H9 (cell line): ENCODE results near the gene YAF2. TPM values are rescaled to one million over a fixed set of nuclear protein-coding genes. Genes with fewer than 3 reads are reported as not detected.

Source experiments
- DNase-seq: peaks from one replicate; pipeline ENCODE4 v3.0.0-alpha.2; 2017
- H2AFZ ChIP-seq: one replicate; pipeline ENCODE4 v1.6.1; 2013; ENCODE audit warnings: mild to moderate bottlenecking, low read length, control low read depth, moderate library complexity
- H2AK5ac ChIP-seq: 2 replicates; pipeline ENCODE4 v1.6.1; 2013; ENCODE audit warnings: low read length, control low read depth, mixed read lengths; ENCODE audit not compliant: insufficient read length
- H2BK120ac ChIP-seq: one replicate; pipeline ENCODE4 v1.6.1; 2013; ENCODE audit warnings: low read depth, mild to moderate bottlenecking, low read length, control low read depth, inconsistent platforms; ENCODE audit not compliant: poor library complexity, severe bottlenecking
- H2BK12ac ChIP-seq: 2 replicates; pipeline ENCODE4 v1.6.1; 2013; ENCODE audit warnings: low read length, control low read depth, mixed read lengths, low read depth; ENCODE audit not compliant: insufficient read length
- H2BK15ac ChIP-seq: 2 replicates; pipeline ENCODE4 v1.6.1; 2013; ENCODE audit warnings: low read depth, low read length, control low read depth
- H2BK20ac ChIP-seq: one replicate; pipeline ENCODE4 v1.6.1; 2013; ENCODE audit warnings: low read depth, mild to moderate bottlenecking, low read length, control low read depth, inconsistent platforms; ENCODE audit not compliant: poor library complexity, severe bottlenecking
- H2BK5ac ChIP-seq: 2 replicates; pipeline ENCODE4 v1.6.1; 2013; ENCODE audit warnings: low read length, control low read depth, mixed read lengths; ENCODE audit not compliant: insufficient read length
- H3K14ac ChIP-seq: 2 replicates; pipeline ENCODE4 v1.6.1; 2013; ENCODE audit warnings: low read length, control low read depth; ENCODE audit not compliant: insufficient read depth
- H3K18ac ChIP-seq: 2 replicates; pipeline ENCODE4 v1.6.1; 2013; ENCODE audit warnings: low read depth, mild to moderate bottlenecking, mixed read lengths, low read length, control low read depth; ENCODE audit not compliant: insufficient read length
- H3K23ac ChIP-seq: 2 replicates; pipeline ENCODE4 v1.6.1; 2013; ENCODE audit warnings: low read length, control low read depth, mixed read lengths, low read depth; ENCODE audit not compliant: insufficient read length
- H3K23me2 ChIP-seq: 2 replicates; pipeline ENCODE4 v1.6.1; 2013; ENCODE audit warnings: low read depth, mild to moderate bottlenecking, mixed read lengths, low read length, control low read depth; ENCODE audit not compliant: insufficient read length, poor library complexity, severe bottlenecking
- H3K27ac ChIP-seq: 2 replicates; pipeline ENCODE4 v1.5.1; 2013; ENCODE audit warnings: low read length, control low read depth, mixed read lengths, low read depth; ENCODE audit not compliant: insufficient read length
- H3K27me3 ChIP-seq: 2 replicates; pipeline ENCODE4 v1.6.1; 2013; ENCODE audit warnings: low read length, control low read depth, inconsistent platforms; ENCODE audit not compliant: insufficient read depth
- H3K4ac ChIP-seq: 2 replicates; pipeline ENCODE4 v1.6.1; 2013; ENCODE audit warnings: low read depth, mild to moderate bottlenecking, control low read depth, inconsistent platforms, low read length, moderate library complexity
- H3K4me1 ChIP-seq: 2 replicates; pipeline ENCODE4 v1.6.1; 2013; ENCODE audit warnings: low read length, control low read depth, inconsistent platforms; ENCODE audit not compliant: insufficient read depth
- H3K4me2 ChIP-seq: 2 replicates; pipeline ENCODE4 v1.6.1; 2013; ENCODE audit warnings: low read length, control low read depth, mixed read lengths; ENCODE audit not compliant: insufficient read length, insufficient read depth
- H3K56ac ChIP-seq: 2 replicates; pipeline ENCODE4 v1.6.1; 2013; ENCODE audit warnings: low read depth, mild to moderate bottlenecking, mixed read lengths, low read length, control low read depth; ENCODE audit not compliant: insufficient read length
- H3K79me1 ChIP-seq: 2 replicates; pipeline ENCODE4 v1.6.1; 2013; ENCODE audit warnings: low read depth, mild to moderate bottlenecking, moderate library complexity, low read length, control low read depth, inconsistent platforms; ENCODE audit not compliant: insufficient read depth, poor library complexity, severe bottlenecking
- H3K79me2 ChIP-seq: 2 replicates; pipeline ENCODE4 v1.6.1; 2013; ENCODE audit warnings: low read length, control low read depth, inconsistent platforms; ENCODE audit not compliant: insufficient read depth
- H3K9ac ChIP-seq: 2 replicates; pipeline ENCODE4 v1.6.1; 2013; ENCODE audit warnings: low read length, control low read depth, mixed read lengths; ENCODE audit not compliant: insufficient read length; ENCODE audit errors: extremely low read depth
- H3K9me3 ChIP-seq: one replicate; pipeline ENCODE4 v1.6.1; 2013; ENCODE audit warnings: low read depth, low read length, inconsistent platforms; ENCODE audit not compliant: control insufficient read depth
- H3T11ph ChIP-seq: one replicate; pipeline ENCODE4 v1.6.1; 2013; ENCODE audit warnings: mild to moderate bottlenecking, low read length, control low read depth, inconsistent platforms
- H4K20me1 ChIP-seq: one replicate; pipeline ENCODE4 v1.6.1; 2013; ENCODE audit not compliant: control insufficient read depth, insufficient read length, insufficient read depth
- H4K5ac ChIP-seq: 2 replicates; pipeline ENCODE4 v1.6.1; 2013; ENCODE audit warnings: low read depth, mild to moderate bottlenecking, mixed read lengths, low read length, control low read depth; ENCODE audit not compliant: insufficient read length
- H4K8ac ChIP-seq: replicated peaks from 2 replicates; pipeline ENCODE4 v1.6.1; 2013; ENCODE audit warnings: low read length, control low read depth, mixed read lengths, low read depth; ENCODE audit not compliant: insufficient read length
- H4K91ac ChIP-seq: 2 replicates; pipeline ENCODE4 v1.6.1; 2013; ENCODE audit warnings: low read depth, mild to moderate bottlenecking, moderate library complexity, mixed read lengths, low read length, control low read depth; ENCODE audit not compliant: insufficient read length
- H3K27ac Mint-ChIP-seq, 3 experiments: 2 replicates in 2 of 3; 3 replicates in 1 of 3; pipeline ENCODE4 v1.8.0; 2020 to 2021; ENCODE audit warnings: mixed read lengths in 3 of 3, mild to moderate bottlenecking in 1 of 3, moderate library complexity in 1 of 3
- H3K27me3 Mint-ChIP-seq: 2 replicates; pipeline ENCODE4 v1.8.0; 2021; ENCODE audit warnings: low read depth, mild to moderate bottlenecking, moderate library complexity, mixed read lengths
- H3K36me3 Mint-ChIP-seq, 3 experiments: 2 replicates in 2 of 3; 3 replicates in 1 of 3; pipeline ENCODE4 v1.8.0; 2020 to 2021; ENCODE audit warnings: low read depth in 3 of 3, mixed read lengths in 3 of 3; ENCODE audit not compliant: insufficient read depth in 1 of 3
- H3K4me1 Mint-ChIP-seq, 2 experiments: 2 replicates each; pipeline ENCODE4 v1.8.0; 2020; ENCODE audit warnings: mixed read lengths in 2 of 2
- H3K4me3 Mint-ChIP-seq, 2 experiments: 2 replicates in 1 of 2; 3 replicates in 1 of 2; pipeline ENCODE4 v1.8.0; 2020 to 2021; ENCODE audit warnings: mild to moderate bottlenecking in 2 of 2, mixed read lengths in 2 of 2, moderate library complexity in 1 of 2
- H3K9me3 Mint-ChIP-seq, 2 experiments: 2 replicates in 1 of 2; 3 replicates in 1 of 2; pipeline ENCODE4 v1.8.0; 2020; ENCODE audit warnings: mild to moderate bottlenecking in 2 of 2, mixed read lengths in 2 of 2, moderate library complexity in 1 of 2
- WGBS: extraction: QIAGEN DNeasy Blood & Tissue Kit; methylation state at CpG from one replicate; pipeline ENCODE4 v1.1.7; 2013; ENCODE audit warnings: missing lambda C conversion rate, low lambda C conversion rate, mixed read lengths; ENCODE audit not compliant: insufficient read length; ENCODE audit errors: extremely low coverage; 5-methylcytosine and 5-hydroxymethylcytosine counted together
- total RNA-seq: library from RNA; stranded (reverse); gene quantifications from 2 replicates; pipeline ENCODE4 v1.2.1, GENCODE V29; 2021
- TF ChIP-seq, protein P1 (sequence below): fragments of 200-600 bp; sonication (generic); conservative IDR thresholded peaks from 3 replicates; pipeline ENCODE4 v1.8.0; 2021; ENCODE audit warnings: antibody characterized with exemption, mild to moderate bottlenecking

The YAF2 gene
- total RNA-seq, 1 experiment from 2014 or later = 1.9 TPM

GRCh38 chr12:42129595-42130204 lies 108.3 kb downstream of the YAF2 start:
- H2BK12ac ChIP-seq = no peak overlapping the region
- H3K4me3 Mint-ChIP-seq = no peak overlapping the region
- H3K27me3 Mint-ChIP-seq = no peaks in the 10 kb centered on the region
- no CpG with 5 or more reads among the region's 4 CpGs for WGBS
- H3K79me1 ChIP-seq = no peaks in the 10 kb centered on the region
- H3K23me2 ChIP-seq = no peaks in the 10 kb centered on the region
- no peak overlapping the region for H2BK120ac ChIP-seq
- H3K4me2 ChIP-seq = no peak overlapping the region
- no peak overlapping the region for H2BK15ac ChIP-seq
- peaks cover 7 to 12% of the 10 kb centered on the region in 2 experiments; a peak in 3 of 4 replicates for H3K4me1 Mint-ChIP-seq
- H3K14ac ChIP-seq = no peak overlapping the region
- no peak overlapping the region for H3K27ac Mint-ChIP-seq
- TF ChIP-seq, protein P1, sequence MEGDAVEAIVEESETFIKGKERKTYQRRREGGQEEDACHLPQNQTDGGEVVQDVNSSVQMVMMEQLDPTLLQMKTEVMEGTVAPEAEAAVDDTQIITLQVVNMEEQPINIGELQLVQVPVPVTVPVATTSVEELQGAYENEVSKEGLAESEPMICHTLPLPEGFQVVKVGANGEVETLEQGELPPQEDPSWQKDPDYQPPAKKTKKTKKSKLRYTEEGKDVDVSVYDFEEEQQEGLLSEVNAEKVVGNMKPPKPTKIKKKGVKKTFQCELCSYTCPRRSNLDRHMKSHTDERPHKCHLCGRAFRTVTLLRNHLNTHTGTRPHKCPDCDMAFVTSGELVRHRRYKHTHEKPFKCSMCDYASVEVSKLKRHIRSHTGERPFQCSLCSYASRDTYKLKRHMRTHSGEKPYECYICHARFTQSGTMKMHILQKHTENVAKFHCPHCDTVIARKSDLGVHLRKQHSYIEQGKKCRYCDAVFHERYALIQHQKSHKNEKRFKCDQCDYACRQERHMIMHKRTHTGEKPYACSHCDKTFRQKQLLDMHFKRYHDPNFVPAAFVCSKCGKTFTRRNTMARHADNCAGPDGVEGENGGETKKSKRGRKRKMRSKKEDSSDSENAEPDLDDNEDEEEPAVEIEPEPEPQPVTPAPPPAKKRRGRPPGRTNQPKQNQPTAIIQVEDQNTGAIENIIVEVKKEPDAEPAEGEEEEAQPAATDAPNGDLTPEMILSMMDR = peak; percentile 92
- no peak overlapping the region for H3K23ac ChIP-seq
- no peak overlapping the region for H3K27ac ChIP-seq
- H3T11ph ChIP-seq = no peak overlapping the region
- H2AFZ ChIP-seq = no peak overlapping the region
- H3K4ac ChIP-seq = no peak overlapping the region
- H2AK5ac ChIP-seq = no peak overlapping the region
- H3K4me1 ChIP-seq = peaks cover 3% of the 10 kb centered on the region; the same call in 1 of the 2 replicates
- H2BK5ac ChIP-seq = no peak overlapping the region
- no peaks in the 10 kb centered on the region for H3K9me3 ChIP-seq
- H3K9ac ChIP-seq = no peak overlapping the region
- H3K18ac ChIP-seq = no peak overlapping the region
- no peak overlapping the region for H4K5ac ChIP-seq
- no peaks in the 10 kb centered on the region for H4K20me1 ChIP-seq
- H3K27me3 ChIP-seq = no peaks in the 10 kb centered on the region
- no peak overlapping the region for H3K56ac ChIP-seq
- H3K36me3 Mint-ChIP-seq = no peaks in the 10 kb centered on the region; a peak in 1 of 7 replicates
- H4K8ac ChIP-seq = no peak overlapping the region
- H3K79me2 ChIP-seq = no peaks in the 10 kb centered on the region
- no peak overlapping the region for H2BK20ac ChIP-seq
- H3K9me3 Mint-ChIP-seq = no peaks in the 10 kb centered on the region
- H4K91ac ChIP-seq = no peak overlapping the region
- DNase-seq = no peak
